DMS53 treated with DMSO at 0.1 percent for 48 hours (cell line): Measurements from ENCODE around the gene LYRM2.
"Not testable (repeated sequence)": the region's sequence is repeated elsewhere in the genome, so short reads cannot be mapped to it uniquely, and the experiment has no call there.

Source experiments
- DNase-seq: peaks from one replicate; lab custom pipeline; 2025; ENCODE audit not compliant: unreplicated experiment; lab: John Stamatoyannopoulos, UW

Gene LYRM2

GRCh38 chr6:89649682-89650081 is 11.1 kb upstream of the LYRM2 start:
- no peak for DNase-seq

- no peak for DNase-seq
Measured at GRCh38 chr6:89644864-89645263, 6.3 kb upstream of the LYRM2 start.

- DNase-seq = no peak
Measured at GRCh38 chr6:89643406-89643805, 4.9 kb upstream of the LYRM2 start.

- no peak for DNase-seq
Measured at GRCh38 chr6:89642956-89643355, 4.4 kb upstream of the LYRM2 start.

- DNase-seq = not testable (repeated sequence)
Measured at GRCh38 chr6:89641581-89641980, 3.0 kb upstream of the LYRM2 start.

- DNase-seq = no peak
Measured at GRCh38 chr6:89640804-89641203, 2.3 kb upstream of the LYRM2 start.

- no peak for DNase-seq
Measured at GRCh38 chr6:89637960-89638319, 607 bp downstream of the LYRM2 start.

- not testable (repeated sequence) for DNase-seq
Measured at GRCh38 chr6:89636412-89636811, 2.1 kb downstream of the LYRM2 start.

- DNase-seq = no peak
Measured at GRCh38 chr6:89630488-89630887, 8.1 kb downstream of the LYRM2 start.

- DNase-seq = no peak
Measured at GRCh38 chr6:89623749-89624148, 14.8 kb downstream of the LYRM2 start.

- DNase-seq = no peak
Measured at GRCh38 chr6:89619567-89619966, 19.0 kb downstream of the LYRM2 start.

- no peak for DNase-seq
Measured at GRCh38 chr6:89618026-89618425, 20.5 kb downstream of the LYRM2 start.

- no peak for DNase-seq
Measured at GRCh38 chr6:89616531-89616930, 22.0 kb downstream of the LYRM2 start.

GRCh38 chr6:89615882-89616281 is 22.7 kb downstream of the LYRM2 start:
- no peak for DNase-seq

GRCh38 chr6:89613790-89614189 is 24.8 kb downstream of the LYRM2 start:
- DNase-seq = no peak

- no peak for DNase-seq
Measured at GRCh38 chr6:89612121-89612520, 26.4 kb downstream of the LYRM2 start.

- no peak for DNase-seq
Measured at GRCh38 chr6:89611666-89612065, 26.9 kb downstream of the LYRM2 start.

GRCh38 chr6:89610149-89610642 is 28.4 kb downstream of the LYRM2 start:
- peak; percentile 23 for DNase-seq

- no peak for DNase-seq
Measured at GRCh38 chr6:89605861-89606260, 32.7 kb downstream of the LYRM2 start.

GRCh38 chr6:89604653-89605052 is 33.9 kb downstream of the LYRM2 start:
- DNase-seq = no peak

- DNase-seq = no peak
Measured at GRCh38 chr6:89602166-89602565, 36.4 kb downstream of the LYRM2 start.

- no peak for DNase-seq
Measured at GRCh38 chr6:89599727-89600126, 38.8 kb downstream of the LYRM2 start.

GRCh38 chr6:89597988-89598387 is 40.6 kb downstream of the LYRM2 start:
- peak; percentile 41 for DNase-seq

- no peak for DNase-seq
Measured at GRCh38 chr6:89597372-89597771, 41.2 kb downstream of the LYRM2 start.
